Prostate gland (tissue), 2 donors: ENCODE measurements around the gene RCN1.

Experiments used
- CTCF ChIP-seq, 4 experiments: fragments of 200-600 bp in 2 of 4; fragments of 450-650 bp in 2 of 4; sonication (generic) in 2 of 4; IDR thresholded peaks; 1 replicate in 3 of 4; 2 replicates in 1 of 4; pipeline ENCODE4 v1.5.1; 2016 to 2019; ENCODE audit warnings: antibody characterized with exemption in 4 of 4, mild to moderate bottlenecking in 2 of 4, moderate library complexity in 2 of 4
- POLR2A ChIP-seq: fragments of 450-650 bp; IDR thresholded peaks from one replicate; pipeline ENCODE4 v1.6.1; 2016; ENCODE audit warnings: antibody characterized with exemption, mild to moderate bottlenecking

- TF ChIP-seq CTCF (IDR thresholded peaks at IDR 0.05) = no peak
- TF ChIP-seq POLR2A = no peak
These were observed 22.5 kb downstream of the RCN1 start for GRCh38 chr11:32113200-32113919.
